ENCODE results near the gene RBPMS2.

GRCh38 chr15:64753480-64754185 lies 21.8 kb downstream of the RBPMS2 start:
- TF ChIP-seq CTCF (IDR thresholded peaks at IDR 0.05) (no peak), POLR2A (IDR thresholded peaks at IDR 0.05) (no peak), EP300 (IDR thresholded peaks at IDR 0.05) (no peak)

Data from gastroesophageal sphincter (tissue), 3 donors.